ENCODE measurements around the gene ORM2.
"Not testable (repeated sequence)": the region's sequence is repeated elsewhere in the genome, so short reads cannot be mapped to it uniquely, and the experiment has no call there.

DNA sequence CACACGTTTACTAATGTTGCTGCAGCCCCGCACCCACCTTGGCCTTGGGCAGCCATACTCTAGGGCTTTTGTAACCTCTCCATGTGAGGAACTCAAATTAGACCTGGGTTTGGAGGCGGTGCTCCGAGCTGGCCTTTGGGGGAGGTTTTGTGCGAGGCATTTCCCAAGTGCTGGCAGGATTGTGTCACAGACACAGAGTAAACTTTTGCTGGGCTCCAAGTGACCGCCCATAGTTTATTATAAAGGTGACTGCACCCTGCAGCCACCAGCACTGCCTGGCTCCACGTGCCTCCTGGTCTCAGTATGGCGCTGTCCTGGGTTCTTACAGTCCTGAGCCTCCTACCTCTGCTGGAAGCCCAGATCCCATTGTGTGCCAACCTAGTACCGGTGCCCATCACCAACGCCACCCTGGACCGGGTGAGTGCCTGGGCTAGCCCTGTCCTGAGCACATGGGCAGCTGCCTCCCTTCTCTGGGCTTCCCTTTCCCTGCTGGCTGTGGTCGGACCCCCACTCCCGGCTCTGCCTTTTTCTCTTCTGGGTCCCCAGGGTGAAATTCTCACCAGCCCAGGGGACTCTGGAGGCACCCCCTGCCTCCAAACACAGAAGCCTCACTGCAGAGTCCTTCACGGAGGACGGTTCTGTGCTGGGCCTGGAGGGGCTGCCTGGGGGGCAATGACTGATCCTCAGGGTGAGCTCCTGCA, 6.7 kb upstream of the ORM2 start, which contains the start of gene ORM1:
- TF ChIP-seq, protein P1, sequence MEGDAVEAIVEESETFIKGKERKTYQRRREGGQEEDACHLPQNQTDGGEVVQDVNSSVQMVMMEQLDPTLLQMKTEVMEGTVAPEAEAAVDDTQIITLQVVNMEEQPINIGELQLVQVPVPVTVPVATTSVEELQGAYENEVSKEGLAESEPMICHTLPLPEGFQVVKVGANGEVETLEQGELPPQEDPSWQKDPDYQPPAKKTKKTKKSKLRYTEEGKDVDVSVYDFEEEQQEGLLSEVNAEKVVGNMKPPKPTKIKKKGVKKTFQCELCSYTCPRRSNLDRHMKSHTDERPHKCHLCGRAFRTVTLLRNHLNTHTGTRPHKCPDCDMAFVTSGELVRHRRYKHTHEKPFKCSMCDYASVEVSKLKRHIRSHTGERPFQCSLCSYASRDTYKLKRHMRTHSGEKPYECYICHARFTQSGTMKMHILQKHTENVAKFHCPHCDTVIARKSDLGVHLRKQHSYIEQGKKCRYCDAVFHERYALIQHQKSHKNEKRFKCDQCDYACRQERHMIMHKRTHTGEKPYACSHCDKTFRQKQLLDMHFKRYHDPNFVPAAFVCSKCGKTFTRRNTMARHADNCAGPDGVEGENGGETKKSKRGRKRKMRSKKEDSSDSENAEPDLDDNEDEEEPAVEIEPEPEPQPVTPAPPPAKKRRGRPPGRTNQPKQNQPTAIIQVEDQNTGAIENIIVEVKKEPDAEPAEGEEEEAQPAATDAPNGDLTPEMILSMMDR (IDR thresholded peaks at IDR 0.05 in 8 of 11, conservative IDR thresholded peaks at IDR 0.05 in 3 of 11), result not testable (repeated sequence)
- not testable (repeated sequence) for TF ChIP-seq POLR2A, POLR2AphosphoS5 (IDR thresholded peaks at IDR 0.05)
